HG03280 (cell line): ENCODE data around the gene NT5M.
"Not testable (repeated sequence)": the region's sequence is repeated elsewhere in the genome, so short reads cannot be mapped to it uniquely, and the experiment has no call there.

Experiments
- ATAC-seq: cut with Tn5 transposase; IDR thresholded peaks from one replicate; pipeline ENCODE4 v1.9.1; 2021; ENCODE audit warnings: mild to moderate bottlenecking, moderate library complexity; ENCODE audit not compliant: unreplicated experiment

The NT5M gene

DNA sequence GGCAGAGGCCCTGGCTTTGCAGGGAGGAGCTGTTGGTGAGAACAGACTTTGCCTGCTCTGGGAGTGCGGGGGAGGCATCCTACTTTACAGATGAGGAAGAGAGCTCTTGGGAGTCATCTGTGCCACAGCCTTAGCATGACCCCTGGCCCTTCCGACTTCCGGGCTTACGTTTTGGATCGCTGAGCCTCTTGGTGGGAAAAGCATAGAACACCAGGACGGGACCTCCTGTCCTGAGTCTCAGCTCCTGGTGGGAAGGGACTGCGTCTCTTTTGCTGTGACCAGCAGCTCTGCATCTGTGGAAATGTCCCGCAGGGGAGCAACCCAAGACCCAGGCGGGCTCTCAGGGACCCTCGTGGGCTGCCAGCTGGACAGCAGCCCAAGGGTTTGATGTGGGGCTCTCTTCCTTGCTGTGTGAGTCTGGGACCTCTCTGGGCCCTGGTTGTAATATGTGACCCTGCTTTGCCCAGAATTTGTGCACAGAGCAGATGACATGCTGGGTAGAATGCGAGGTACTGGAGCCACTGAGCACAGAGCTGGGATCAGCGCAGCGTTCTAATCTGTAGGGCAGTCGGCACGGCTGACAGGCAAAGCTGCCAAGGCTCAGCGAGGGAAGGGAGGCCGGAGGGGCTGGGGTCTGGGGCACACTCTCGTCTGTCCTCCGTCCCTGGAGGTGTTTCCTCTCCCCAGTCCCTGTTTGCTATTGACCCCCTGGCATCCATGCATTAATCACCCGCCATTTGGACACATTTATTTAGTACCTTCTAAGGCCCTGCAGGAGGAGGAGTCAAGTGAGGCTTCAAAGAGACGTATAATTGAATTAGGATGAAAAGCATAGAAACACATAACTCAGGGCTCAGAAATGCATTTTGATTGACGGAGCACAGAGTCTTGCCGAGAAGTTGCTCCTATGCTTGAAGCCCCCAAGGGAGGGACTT, 64.0 kb downstream of the NT5M start:
- no peak for ATAC-seq

DNA sequence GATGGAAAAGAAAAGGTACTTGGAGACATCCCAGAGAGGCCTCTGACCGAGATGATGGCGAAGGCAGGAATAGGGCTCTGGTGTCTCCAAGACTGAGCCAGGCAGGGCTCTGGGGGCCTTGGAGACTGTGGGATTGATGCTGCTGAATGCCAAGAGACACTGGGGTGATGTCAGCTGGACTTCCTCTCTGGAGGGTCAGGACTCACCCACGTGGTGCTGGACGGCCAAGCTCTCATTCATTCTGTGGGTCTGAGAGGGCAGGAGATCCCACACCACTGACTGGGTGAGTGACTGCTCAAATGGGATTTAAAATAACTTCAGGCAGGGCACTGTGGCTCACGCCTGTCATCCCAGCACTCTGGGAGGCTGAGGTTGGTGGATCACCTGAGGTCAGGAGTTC, 64.8 kb downstream of the NT5M start:
- ATAC-seq: no peak

- no peak for ATAC-seq
Observed at GRCh38 chr17:17370711-17371110, 67.5 kb downstream of the NT5M start.

DNA sequence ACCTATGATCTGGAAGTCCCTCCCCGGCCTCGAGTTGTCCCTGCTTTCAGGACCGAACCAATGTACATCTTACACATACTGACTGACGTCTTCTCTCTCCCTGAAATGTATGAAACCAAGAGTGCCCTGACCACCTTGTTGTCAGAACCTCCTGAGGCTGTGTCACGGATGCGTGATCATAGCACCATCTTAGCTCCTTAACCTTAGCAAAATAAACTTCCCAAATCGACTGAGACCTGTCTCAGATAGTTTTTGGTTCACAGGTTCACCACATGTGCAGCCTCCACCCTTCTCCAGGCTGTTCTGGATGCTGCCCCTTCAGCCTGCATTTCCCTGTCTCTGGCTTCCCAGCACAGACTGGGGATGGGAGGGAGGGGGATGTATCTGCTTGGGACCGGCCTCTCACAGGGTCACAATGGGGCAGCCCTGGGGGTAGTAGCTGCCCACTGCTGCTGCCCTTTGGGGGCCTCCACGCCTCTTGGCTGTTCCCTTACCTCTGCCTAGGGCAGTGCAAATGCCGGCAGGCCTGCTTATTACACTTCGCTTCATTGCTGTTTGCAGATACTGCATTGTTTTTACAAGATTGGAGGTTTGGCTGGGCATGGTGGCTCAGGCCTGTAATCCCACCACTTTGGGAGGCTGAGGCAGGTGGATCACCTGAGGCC, 69.8 kb downstream of the NT5M start:
- no peak for ATAC-seq

DNA sequence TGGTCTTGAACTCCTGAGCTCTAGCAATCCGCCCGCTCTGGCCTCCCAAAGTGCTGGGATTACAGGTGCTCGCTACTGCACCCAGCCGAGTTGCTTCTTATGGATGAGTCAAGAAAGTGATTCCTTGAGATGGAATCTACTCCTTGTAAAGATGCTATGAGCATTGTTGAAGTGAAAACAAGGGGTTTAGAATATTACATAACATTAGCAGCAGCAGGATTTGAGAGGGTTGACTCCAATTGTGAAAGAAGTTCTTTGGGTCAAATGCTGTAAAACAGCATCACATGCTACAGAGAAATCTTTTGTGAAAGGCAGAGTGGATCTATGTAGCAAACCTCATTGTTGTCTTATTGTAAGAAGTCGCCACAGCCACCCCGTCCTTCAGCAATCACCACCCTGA, 72.7 kb downstream of the NT5M start:
- no peak for ATAC-seq

GRCh38 chr17:17376362-17376761, 73.2 kb downstream of the NT5M start:
- no peak for ATAC-seq

DNA sequence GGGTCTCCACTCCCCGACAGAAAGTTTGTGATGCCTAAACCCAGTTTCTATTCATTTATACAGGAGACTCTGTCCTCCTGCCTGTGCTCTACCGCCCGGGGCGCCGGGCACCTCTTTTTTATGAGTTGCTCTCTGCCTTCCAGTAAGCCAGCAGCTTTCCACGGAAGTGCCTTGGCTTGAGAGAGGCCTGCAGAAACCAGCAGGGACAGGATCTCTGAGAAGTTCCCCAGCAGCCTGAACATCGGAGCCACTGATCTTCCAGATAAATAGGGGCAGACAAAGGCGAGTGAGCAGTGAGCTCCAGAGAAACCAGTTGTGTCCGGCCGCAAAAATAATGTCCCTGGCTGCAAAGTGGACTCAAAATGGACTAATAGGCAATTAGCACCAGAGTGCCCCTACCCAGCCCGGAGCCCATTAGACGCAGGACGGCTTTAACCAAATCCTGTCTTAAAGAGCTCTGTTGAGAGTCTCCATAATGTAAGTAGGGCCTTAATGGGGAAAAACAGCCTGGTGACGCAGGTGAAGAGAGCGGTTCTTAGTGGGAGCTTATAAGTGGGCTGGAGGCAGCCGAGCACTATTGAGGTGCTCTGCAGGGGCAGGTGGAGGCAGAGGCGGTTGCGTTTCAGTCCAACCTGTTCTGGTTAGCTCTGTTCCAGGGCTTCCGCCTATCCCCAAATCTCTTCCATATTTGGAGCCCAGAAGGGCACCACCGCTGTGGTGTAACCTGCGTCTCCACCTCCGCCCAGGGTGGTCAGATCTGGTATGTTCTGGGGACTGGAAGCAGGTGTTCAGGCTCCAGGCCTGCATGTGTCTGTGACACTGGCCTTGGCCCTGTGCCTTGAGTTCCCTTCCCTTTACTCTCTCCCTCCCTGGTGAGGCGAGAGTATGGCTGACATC, 74.1 kb downstream of the NT5M start:
- ATAC-seq: no peak

DNA sequence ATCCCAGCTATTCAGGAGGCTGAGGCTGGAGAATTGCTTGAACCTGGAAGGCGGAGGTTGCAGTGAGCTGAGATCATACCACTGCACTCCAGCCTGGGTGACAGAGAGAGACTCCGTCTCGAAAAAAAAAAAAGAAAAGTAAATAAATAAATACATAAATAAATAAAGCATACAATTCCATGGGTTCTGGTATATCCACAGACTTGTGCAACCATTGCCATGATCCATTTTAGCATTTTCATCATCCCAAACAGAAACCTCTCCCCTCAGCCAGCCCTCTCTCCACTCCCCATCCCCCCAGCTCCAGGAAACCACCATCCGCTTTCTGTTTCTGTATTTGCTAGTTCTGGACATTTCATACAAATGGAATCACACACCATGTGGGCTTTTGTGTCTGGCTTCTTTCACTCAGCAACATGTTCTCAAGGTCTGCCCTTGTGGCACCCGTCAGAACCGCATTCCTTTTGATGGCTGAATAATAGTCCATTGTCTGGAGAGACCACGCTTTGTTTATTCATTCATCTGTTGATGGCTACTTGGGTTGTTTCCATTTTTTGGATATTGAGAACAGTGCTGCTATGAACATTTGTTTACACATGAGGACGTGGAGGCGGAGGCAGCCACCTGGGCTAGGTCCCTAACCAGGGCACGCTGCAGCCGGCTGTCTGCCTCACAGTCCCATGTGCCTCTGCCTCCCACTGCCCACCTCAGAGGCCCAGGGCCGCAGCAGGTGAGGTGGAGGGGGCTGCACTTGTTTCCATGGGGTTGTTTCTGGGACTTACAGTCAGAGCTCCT, 76.2 kb downstream of the NT5M start:
- ATAC-seq: no peak

GRCh38 chr17:17380145-17380925, 77.2 kb downstream of the NT5M start:
- no peak for ATAC-seq

DNA sequence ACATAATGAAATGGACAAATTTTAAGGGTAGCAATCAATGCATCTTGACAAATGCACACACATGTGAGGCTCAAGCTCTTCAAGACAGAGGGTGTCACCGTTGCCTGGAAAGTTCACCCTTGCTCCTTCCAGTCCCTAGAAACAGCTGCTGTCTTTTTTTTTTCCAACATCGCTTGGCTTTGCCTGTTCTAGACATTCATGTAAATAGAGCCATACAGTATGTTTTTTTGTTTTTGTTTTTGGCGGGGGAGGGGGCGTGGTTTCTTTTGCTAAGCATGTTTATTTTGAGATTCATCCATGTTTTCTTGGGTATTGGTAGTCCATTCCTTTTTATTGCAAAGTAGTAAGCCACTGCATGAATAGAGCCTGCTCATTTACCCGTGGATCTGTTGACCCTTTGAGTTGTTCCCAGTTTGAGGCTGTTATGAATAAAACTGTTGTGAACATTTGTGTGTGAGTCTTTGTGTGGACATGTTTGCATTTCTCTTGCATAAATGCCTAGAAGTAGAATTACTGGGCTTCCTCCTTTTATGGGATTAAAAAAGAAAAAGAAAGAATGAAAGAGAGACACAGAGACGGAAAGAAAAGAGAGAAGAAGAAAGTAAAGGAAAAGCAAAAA, 78.4 kb downstream of the NT5M start:
- no peak for ATAC-seq

GRCh38 chr17:17382065-17382459, 78.9 kb downstream of the NT5M start:
- no peak for ATAC-seq

DNA sequence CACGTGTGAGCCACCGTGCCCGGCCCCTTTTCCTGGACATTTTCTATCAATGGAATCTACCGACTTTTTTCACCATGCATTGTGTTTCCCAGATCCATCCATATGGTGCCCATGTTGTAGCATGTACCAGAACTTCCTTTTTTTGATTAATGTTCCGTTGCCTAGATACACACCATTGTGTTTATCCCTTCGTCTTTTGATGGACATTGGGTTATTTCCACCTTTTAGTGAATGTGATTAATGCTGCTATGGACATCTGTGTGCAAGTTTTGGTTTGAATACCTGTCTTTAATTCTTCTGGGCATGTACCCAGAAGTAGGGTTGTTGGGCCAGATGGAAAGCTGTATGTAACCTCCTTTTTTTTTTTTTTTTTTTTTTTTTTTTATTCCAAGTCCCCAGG, 79.8 kb downstream of the NT5M start:
- ATAC-seq: no peak

DNA sequence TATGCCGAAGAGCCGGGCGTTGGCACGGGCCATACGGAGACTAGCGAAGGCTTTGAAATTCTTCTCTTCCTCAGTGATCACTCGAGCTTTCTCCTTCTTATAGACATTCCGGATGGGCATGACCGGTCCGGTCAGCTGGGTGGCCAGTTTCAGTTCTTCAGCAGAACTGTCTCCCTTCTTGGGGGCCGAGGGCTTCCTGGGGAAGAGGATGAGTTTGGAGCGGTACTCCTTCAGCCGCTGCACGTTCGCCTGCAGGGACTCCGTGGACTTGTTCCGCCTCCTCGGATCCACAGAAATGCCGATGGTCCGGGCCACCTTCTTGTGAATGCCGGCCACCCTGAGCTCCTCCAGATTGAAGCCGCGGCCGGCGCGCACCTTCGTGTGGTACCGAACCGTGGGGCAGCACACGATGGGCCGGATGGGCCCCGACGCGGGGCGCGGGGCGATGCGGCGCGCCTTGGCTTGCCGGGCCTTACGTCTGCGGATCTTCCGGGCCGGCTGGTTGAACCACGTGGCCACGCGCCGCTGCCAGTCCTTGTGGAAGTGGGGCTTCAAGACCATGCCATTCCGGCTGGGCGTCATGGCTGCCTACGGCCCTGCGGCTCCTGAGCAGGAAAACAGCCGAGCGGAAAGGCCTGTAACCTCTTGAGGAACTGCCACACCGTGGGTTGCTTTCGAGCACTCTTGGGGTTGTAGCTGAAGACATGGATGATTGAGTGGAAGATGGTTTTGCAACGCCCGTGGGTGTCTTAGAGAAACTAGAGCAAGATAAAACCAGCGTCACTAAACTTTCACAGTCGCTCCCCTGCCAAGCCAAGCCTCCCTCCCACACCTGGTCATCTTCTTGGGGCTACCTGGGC, 80.5 kb downstream of the NT5M start:
- not testable (repeated sequence) for ATAC-seq

GRCh38 chr17:17384291-17384615, 81.1 kb downstream of the NT5M start:
- no peak for ATAC-seq

GRCh38 chr17:17384961-17385360, 81.8 kb downstream of the NT5M start:
- ATAC-seq: no peak

GRCh38 chr17:17385491-17385890, 82.3 kb downstream of the NT5M start:
- ATAC-seq: no peak

GRCh38 chr17:17386094-17386800, 83.1 kb downstream of the NT5M start:
- ATAC-seq: no peak

DNA sequence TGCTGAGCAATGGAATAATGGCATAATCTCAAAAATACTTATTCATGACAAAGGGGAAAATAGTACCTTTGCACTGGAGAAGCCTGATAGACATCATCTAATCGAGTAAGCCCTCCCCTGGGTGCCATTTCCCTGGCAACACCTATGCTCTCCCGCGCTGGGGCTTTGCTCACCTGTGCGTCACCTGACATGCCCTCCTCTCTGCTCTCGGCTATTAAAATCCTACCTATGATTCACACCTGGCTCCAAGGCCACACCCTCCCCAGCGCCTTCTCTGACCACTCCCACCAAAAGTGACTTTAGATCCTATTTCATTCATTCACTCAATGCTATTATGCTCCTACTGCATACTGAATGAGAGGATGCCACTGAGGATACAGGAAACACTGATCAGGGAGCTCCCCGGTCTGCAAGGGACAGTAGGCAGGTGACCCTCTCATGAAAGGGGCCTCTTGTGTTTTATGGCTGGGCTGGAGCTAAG, 83.9 kb downstream of the NT5M start:
- ATAC-seq: no peak
